Measurements from ENCODE around the gene FNDC3B. TPM values are rescaled to one million over a fixed set of nuclear protein-coding genes. Genes with fewer than 3 reads are reported as not detected.

FNDC3B gene
- total and polyA plus RNA-seq, 9 of the 15 experiments (the other 6 are each of a cell fraction or from before 2014, with no cell fraction given) = 7.0 to 35.8 (median 16.2) TPM

GRCh38 chr3:172040981-172041963 is 1.9 kb downstream of the FNDC3B start:
- intact Hi-C loops (cut with micrococcal nuclease) = no loop called here
- no peaks in the 10 kb centered on the region for H3K27me3 ChIP-seq (ENCODE audit: control insufficient read depth in 2 of 2, insufficient read depth in 2 of 2, low read length in 2 of 2)
- in situ Hi-C loops (cut with MboI) = no loop called here
- H2AFZ ChIP-seq (ENCODE audit: low read depth, low read length) = peak overlapping the region; percentile 25; the same call in 1 of the 2 replicates
- H3K4me2 ChIP-seq (ENCODE audit: insufficient read depth, low read length) = peak overlapping the region; percentile 79
- H3K4me3 ChIP-seq = peak overlapping the region; percentile 81
- POLR2A ChIA-PET = interaction anchor here (0.6 to 5.3 kb wide), 19 partner anchors 10 to 1787 kb away, joined by 3 to 54 read pairs (median 4); no protein-coding TSS in a partner anchor
- H3K36me3 ChIP-seq (ENCODE audit: control insufficient read depth, insufficient read depth, low read length) = peaks cover 21% of the 10 kb centered on the region; the same call in 1 of the 3 replicates
- peaks cover 3% of the 10 kb centered on the region for H3K9me1 ChIP-seq (ENCODE audit: control insufficient read depth, insufficient read depth, low read length)
- no peaks in the 10 kb centered on the region for H3K9me3 ChIP-seq (replicated peaks; ENCODE audit: control insufficient read depth, insufficient read depth, low read depth, low read length)
- H3K27ac ChIP-seq (ENCODE audit: extremely low read depth, low read depth, low read length) = peak overlapping the region; percentile 88; the same call in 2 of the 3 replicates
- peak overlapping the region; percentile 90 to 99 for H3K9ac ChIP-seq (ENCODE audit: insufficient read depth in 1 of 2, low read depth in 2 of 2, low read length in 2 of 2)
- 0 out of 2 replicates have a peak, but pooled peaks cover 4% of the 10 kb centered on the region for H4K20me1 ChIP-seq (replicated peaks; ENCODE audit: control insufficient read depth, insufficient read depth, low read length)
- ATAC-seq = no peak
- TSS peak; percentile 48 for BruUV-seq (replicated peaks)
- DNase-seq (ENCODE audit: extremely low read depth in 1 of 4, low spot score in 3 of 4) = no peak
- CTCF ChIA-PET (ENCODE audit: low intra/inter-chr PET ratio) = no interaction called here
- WGBS (ENCODE audit: insufficient coverage, low coverage, missing lambda C conversion rate) = 7% methylated on average over 15 of the region's 15 CpGs
- peaks cover 29 to 35% of the 10 kb centered on the region in 2 experiments for H3K4me1 ChIP-seq (replicated peaks in 1 of 2; ENCODE audit: control insufficient read depth in 2 of 2, insufficient read depth in 2 of 2, low read length in 2 of 2)
- FAIRE-seq = no peak
- peaks cover 71% of the 10 kb centered on the region for H3K79me2 ChIP-seq (ENCODE audit: control insufficient read depth, insufficient read depth, low read length)
- TF ChIP-seq NCOA4 (IDR thresholded peaks at IDR 0.05; ENCODE audit: partially characterized antibody) (peak; percentile 63), RFX1 (IDR thresholded peaks at IDR 0.05) (peak; percentile 38; the same call in 1 of the 2 replicates), CHD1 (IDR thresholded peaks at IDR 0.05; ENCODE audit: low read length) (no peak), ZNF354B (CRISPR knock-in tag; IDR thresholded peaks at IDR 0.05) (no peak), ETS2 (tag; IDR thresholded peaks at IDR 0.05; ENCODE audit: borderline replicate concordance, poor library complexity, severe bottlenecking) (no peak), TCF7 (IDR thresholded peaks at IDR 0.05; ENCODE audit: borderline replicate concordance) (no peak), ARID1B (IDR thresholded peaks at IDR 0.05) (peak; percentile 42), ZNF224 (CRISPR knock-in tag; IDR thresholded peaks at IDR 0.05) (no peak), ZNF184 (CRISPR knock-in tag; IDR thresholded peaks at IDR 0.05) (no peak), ZC3H8 (IDR thresholded peaks at IDR 0.05) (peak; percentile 59; the same call in 1 of the 2 replicates), POLR3G (IDR thresholded peaks at IDR 0.05; ENCODE audit: extremely low read depth, insufficient read length, insufficient replicate concordance) (no peak), HDGF (IDR thresholded peaks at IDR 0.05) (0 out of 2 replicates have a peak, but pooled peaks have one; percentile 54), ARHGAP35 (IDR thresholded peaks at IDR 0.05; ENCODE audit: partially characterized antibody) (peak; percentile 46), NCOA1 (IDR thresholded peaks at IDR 0.05; ENCODE audit: low read depth) (no peak), ZSCAN32 (CRISPR knock-in tag; IDR thresholded peaks at IDR 0.05) (no peak), IFI16 (CRISPR knock-in tag; IDR thresholded peaks at IDR 0.05) (no peak), MCM7 (IDR thresholded peaks at IDR 0.05) (peak in 1 of 2 experiments; percentile 59; a peak in 1 of 4 replicates), HDAC8 (tag; IDR thresholded peaks at IDR 0.05) (no peak), ZNF174 (CRISPR knock-in tag; IDR thresholded peaks at IDR 0.05) (no peak), KDM4B (IDR thresholded peaks at IDR 0.05; ENCODE audit: borderline replicate concordance in 2 of 2, low read depth in 1 of 2) (no peak), ASH1L (IDR thresholded peaks at IDR 0.05; ENCODE audit: borderline replicate concordance, low read depth, partially characterized antibody) (peak; percentile 24), POLR2B (IDR thresholded peaks at IDR 0.05; ENCODE audit: low read depth, partially characterized antibody) (peak; percentile 21), CBFB (CRISPR knock-in tag; IDR thresholded peaks at IDR 0.05) (no peak)
- TF ChIP-seq, protein P1, sequence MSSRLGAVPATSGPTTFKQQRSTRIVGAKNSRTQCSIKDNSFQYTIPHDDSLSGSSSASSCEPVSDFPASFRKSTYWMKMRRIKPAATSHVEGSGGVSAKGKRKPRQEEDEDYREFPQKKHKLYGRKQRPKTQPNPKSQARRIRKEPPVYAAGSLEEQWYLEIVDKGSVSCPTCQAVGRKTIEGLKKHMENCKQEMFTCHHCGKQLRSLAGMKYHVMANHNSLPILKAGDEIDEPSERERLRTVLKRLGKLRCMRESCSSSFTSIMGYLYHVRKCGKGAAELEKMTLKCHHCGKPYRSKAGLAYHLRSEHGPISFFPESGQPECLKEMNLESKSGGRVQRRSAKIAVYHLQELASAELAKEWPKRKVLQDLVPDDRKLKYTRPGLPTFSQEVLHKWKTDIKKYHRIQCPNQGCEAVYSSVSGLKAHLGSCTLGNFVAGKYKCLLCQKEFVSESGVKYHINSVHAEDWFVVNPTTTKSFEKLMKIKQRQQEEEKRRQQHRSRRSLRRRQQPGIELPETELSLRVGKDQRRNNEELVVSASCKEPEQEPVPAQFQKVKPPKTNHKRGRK (tag; IDR thresholded peaks at IDR 0.05) = peak; percentile 99
